Inferior parietal cortex (tissue), 1 donor: ENCODE measurements around the gene KIF3A.

Experiments
- DNase-seq: peaks from one replicate; pipeline ENCODE4 v3.0.0-alpha.2; 2016; ENCODE audit errors: extremely low spot score

Gene KIF3A

GRCh38 chr5:132770476-132771159 is 33.3 kb upstream of the KIF3A start:
- no peak for DNase-seq

- DNase-seq = no peak
These were observed 31.1 kb upstream of the KIF3A start for GRCh38 chr5:132768485-132768868.

- no peak for DNase-seq
These were observed 29.8 kb upstream of the KIF3A start for GRCh38 chr5:132767150-132767549.

GRCh38 chr5:132766806-132767055 is 29.4 kb upstream of the KIF3A start:
- DNase-seq = no peak

DNA sequence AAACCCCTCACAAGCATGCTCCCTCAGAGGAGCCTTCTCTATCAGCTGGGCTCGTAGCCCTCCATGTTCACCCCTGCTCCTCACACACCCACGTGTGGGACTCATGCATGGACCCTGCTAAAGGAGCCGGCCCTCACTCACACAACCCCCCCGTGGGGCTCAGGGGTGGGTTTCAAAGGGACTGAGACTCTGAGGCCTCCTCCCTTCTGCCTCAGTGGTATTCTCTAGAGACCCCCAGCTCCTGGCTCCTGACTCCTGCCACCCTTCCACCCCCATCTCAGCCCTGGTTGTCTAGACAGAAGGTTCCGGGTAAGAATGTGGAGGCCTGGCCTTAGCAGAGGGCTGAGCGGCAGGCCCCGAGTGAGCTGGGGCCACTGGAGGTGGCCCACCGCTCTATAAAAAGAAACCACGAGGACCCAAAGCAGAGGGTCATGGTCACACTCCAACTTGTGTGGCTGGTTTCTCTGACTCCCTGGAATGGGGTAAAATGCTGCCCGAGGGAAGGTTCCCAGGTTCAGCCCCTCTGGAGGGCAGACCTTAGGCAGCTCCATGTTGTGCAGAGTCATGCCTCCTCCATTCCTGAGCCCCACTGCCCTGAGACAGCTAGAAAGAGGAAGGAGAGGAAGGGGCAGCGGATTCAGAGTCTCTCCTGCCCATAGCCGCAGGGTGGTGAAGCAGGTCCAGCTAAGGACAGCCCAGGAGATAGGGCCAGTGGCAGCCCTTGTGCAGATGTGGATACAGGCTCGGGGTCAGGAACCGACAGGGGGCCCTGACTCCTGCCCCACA is 28.9 kb upstream of the KIF3A start:
- DNase-seq = no peak

DNA sequence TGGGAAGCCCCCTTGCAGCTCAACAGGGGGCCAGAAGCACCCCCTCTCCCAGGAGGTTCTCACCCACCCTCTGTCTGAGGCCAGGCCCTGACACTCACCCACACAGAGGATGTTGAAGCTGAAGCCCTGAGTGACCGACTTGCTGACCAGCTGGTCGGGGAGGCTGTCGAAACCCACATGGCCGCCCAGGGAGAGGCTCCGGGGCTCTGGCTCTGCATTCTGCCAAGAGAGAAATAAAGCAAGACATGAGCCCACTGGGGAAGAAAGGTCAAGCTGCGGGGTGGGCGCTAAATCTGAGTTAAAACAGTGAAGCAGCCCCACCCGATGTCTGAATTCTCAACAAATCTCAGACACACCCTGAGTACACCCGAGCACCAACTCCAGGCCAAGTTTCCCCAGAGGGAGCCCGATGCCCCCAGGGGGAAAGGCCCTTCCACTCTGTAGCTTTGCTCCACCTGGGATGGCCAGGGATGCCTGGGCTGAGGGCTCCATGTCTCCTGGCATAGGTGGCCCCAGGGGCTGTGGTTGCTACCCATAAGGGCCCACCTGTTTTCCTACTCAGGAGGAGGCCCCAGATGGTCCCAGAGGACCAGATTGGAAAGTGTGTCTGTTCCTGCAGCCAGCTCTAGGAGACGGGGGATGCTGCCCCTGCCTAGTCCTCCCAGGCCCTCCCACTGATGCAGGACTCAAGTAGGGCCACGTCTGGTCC is 28.1 kb upstream of the KIF3A start:
- DNase-seq = no peak

DNA sequence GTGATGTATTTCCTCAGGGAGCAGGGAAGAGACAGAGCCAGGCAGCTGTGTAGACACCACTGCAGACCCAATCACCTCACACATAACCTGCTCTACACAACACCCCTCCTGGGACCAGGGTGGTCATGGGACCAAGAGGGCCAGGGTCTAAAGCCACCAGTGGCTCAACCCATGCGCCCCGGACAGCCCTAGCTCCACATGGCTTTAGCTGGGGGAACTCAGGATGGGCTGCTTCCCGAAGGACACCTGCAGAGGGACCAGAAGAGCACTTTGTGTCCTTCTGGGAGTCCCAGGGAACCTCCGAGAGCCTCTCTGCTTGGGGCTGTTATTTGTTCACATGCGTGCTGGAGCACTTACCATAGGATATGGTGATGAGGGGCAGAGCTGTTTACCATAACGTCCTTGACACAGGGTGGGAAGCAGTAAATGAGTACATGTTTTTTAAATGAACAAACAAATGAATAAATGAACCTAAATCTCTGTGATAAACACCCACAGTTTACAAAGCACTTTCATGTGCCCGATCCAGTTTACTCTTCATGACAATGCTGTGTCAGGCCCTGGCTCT is 27.4 kb upstream of the KIF3A start:
- DNase-seq = no peak

DNA sequence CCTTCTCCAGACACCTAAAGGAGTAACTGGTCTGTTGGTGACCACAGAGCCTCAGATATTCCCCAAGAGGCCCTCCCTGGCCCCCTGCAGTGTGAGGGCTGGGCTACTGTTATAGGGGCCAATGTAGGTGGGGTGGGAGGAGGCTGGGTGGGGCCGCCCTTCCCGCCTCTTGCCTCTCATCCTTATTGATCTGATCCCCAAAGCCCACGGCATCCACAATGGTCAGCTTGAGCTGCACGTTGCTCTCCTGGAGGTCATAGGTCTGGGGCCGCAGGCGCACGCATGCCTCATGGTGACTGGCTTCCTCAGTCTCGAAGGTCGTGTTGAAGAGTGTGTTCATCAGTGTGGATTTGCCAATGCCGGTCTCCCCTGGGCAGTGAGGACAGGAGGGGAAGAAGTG is 26.7 kb upstream of the KIF3A start:
- no peak for DNase-seq

DNA sequence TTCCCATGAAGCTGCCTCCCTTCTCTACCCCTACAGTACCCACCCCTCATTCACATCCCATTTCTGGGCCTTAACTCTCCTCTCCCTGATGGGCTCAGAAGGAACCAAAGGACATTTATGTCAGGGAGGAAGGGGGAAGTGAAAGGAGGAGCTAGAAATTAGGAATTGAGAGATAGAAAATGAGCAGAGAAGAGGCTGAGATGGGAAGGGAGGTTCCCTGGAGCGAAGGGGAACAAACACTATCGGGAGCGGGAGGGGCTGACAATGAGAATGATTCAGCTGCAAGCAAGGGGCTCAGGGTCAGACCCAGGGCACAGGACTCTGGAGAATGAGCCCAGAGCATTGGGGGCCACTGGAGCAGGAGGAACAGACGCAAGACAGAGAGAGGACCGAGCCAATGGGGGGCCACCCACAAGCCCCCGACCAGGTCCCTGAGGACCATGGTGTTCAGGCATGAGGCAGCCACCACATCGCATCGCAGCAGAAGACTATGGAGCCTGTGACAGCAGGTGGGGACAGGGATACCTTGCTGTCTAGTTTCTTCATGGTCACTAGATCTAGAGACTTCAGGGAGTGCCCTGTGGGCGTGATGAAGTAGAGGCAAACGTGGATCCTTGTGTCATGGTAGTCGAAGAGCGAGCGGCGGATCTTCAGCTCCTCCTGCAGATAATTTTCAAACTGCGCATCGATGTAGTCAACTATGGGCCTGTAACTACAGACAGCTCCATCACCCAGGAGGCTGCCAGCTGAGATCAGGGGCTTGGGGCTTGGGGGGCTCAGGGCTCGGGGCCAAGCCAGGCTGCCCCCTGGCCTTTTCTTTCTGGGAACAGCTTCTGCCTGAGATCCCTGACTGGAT is 26.1 kb upstream of the KIF3A start:
- no peak for DNase-seq

DNA sequence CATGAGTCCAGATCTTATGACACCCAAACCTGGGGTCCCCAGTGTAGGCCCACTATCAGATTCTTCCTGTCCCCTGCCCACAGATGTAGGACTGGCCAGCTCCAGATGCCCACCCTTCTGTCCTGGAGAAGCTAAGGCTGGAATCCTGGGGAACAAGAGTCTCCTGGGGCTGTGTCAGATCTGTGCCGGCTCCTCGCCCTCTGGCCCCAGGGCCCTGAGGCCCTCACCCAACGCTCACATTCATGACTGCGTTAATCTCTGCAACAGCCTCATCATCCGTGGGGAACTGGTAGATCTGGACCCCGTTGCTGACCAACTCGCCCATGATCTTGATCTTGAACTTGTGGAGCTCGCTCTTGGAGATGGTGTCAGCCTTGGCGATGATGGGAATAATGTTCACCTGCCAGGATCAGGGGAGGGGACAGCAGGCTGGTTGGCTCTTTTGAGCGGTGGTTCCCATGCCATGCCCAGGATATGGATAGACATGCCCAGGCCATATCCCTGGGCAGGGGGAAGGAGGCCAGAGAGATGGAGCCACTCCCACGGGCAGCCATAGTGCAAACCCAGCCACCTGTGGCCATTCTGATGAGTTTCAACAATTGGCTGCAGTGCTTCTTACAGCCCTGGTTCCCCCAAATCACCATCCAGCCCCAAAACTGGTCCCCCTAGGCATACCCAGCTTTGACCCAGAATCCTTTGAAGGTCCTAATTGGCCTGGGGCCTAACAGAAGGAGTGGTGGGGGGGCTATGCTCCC is 25.1 kb upstream of the KIF3A start:
- no peak for DNase-seq

- no peak for DNase-seq
These were observed 24.2 kb upstream of the KIF3A start for GRCh38 chr5:132761321-132762240.

- no peak for DNase-seq
These were observed 23.4 kb upstream of the KIF3A start for GRCh38 chr5:132760601-132761317.

DNA sequence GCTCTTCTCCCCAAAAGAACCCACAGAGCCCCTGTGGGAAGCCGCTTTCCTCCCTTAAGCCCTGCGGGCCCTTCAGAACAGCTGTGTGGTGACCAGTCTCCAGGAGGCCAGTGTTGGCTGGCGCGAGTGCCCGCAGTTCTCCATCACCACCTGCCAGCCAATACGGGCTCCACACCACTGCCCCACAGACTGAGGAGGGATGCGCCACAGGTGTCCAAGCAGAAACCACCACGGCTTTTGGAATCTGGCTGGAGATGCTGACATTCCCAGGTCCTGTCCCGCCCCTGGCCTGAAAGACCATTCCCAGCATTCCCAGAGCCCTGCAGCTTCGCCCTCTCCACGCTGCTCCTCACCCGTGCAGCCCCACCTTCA is 22.7 kb upstream of the KIF3A start:
- DNase-seq = no peak

DNA sequence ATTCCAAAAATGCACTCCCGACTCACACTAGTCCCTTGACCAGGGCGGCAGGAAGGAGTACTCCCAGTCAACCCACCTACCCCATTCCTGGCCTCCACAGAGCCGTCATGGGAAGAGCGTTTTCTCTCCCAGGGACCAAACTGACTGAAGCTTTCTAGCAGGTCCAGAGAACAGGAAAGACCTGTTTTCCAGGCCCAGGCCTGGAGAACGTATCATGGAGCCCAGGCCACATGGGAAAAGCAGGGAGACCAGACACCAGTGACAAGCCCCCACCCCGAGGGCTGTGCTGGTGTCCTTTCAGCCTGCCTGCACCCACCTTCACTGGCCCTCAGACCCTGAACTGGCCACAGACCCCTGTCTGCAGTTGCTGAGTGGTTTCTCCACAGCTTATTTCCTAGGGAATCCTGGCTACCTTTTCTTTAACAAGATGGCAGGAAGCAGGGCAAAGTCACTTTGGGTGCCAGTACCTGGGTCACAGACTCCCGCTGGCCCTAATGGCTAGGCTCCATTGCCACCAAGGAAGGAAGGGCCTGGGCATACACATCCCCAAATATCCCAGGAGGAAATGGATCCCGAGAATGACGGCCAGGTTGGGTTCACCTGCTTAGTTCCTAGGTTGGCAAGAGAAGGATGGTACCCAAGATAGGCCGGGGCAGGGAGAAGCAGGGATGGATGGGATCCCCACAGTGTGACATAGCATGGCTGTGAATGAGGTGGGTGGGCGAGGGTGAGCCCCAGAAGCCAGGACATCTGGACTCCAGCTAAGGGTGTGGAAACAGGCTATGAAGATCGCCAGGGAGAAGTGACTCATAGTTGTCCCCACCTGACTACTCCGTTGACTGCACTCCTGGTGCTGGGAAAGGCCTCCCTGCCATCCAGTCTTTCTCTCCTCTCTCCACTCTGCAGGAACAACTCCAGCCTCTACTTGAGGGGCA is 22.0 kb upstream of the KIF3A start:
- no peak for DNase-seq

- DNase-seq = no peak
These were observed 21.1 kb upstream of the KIF3A start for GRCh38 chr5:132758451-132758850.

- no peak for DNase-seq
These were observed 19.2 kb upstream of the KIF3A start for GRCh38 chr5:132756542-132756941.

DNA sequence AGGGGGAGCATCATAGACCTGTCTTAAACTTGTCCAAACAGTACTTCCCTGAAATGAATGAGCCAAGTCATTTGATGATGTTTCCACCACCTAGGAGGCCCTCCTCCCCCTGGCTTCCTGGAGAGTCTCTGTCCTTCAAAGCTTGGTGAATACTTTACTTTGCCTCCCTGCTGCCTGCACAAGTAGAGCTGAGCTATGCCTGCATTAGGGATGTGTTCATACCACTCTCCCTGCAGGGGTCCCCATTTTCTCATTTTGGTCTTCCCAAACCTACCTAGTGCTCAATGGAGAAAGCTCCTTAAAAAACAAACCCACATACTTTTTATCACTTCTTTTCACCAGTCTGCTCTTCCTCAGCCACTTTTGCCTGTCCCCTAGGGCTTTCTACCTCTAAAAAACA is 17.6 kb upstream of the KIF3A start:
- DNase-seq = no peak

- no peak for DNase-seq
These were observed 16.8 kb upstream of the KIF3A start for GRCh38 chr5:132754111-132754510.
